HepG2 (cell line): ENCODE measurements around the gene SLC28A3. TPM values are rescaled to one million over a fixed set of nuclear protein-coding genes. Genes with fewer than 3 reads are reported as not detected.

Experiments used
- ATAC-seq: fragments of 200-7000 bp; cut with Tn5 transposase; 3 replicates; pipeline ENCODE4 v1.9.1; 2020; ENCODE audit warnings: mild to moderate bottlenecking, moderate library complexity
- BruUV-seq: library from RNA; stranded (reverse); fragments of 400-500 nt; replicated peaks from 2 replicates; lab custom pipeline; 2021; lab: Mats Ljungman, UMichigan
- CTCF ChIA-PET: fragments of 300-600 bp; formaldehyde crosslinking; extraction: SDS; loops from one replicate; lab custom pipeline; 2021; ENCODE audit warnings: low total read pairs, inconsistent platforms, low intra/inter-chr PET ratio; lab: Yijun Ruan, JAX
- POLR2A ChIA-PET: fragments of 350-600 bp; sonication (Branson Sonifier 250); formaldehyde crosslinking; loops from one replicate; lab custom pipeline; 2020; ENCODE audit warnings: antibody characterized with exemption, inconsistent platforms; lab: Yijun Ruan, JAX
- DNase-seq: peaks from one replicate; pipeline ENCODE4 v3.0.0-alpha.2; 2015; ENCODE audit warnings: low spot score
- FAIRE-seq: peaks from 3 replicates; lab custom pipeline; 2011; peaks lifted over from hg19 to GRCh38; lab: Jason Lieb, UNC
- H2AFZ ChIP-seq: one replicate; pipeline ENCODE4 v1.6.1; 2011; ENCODE audit warnings: low read length, inconsistent platforms
- H3K27ac ChIP-seq: fragments of 300-600 bp; 3 replicates; pipeline ENCODE4 v1.8.0; 2011; ENCODE audit warnings: mixed run types, mild to moderate bottlenecking, mixed read lengths, low read length, inconsistent platforms; ENCODE audit not compliant: insufficient read depth; ENCODE audit errors: extremely low read length
- H3K27me3 ChIP-seq, 2 experiments: fragments of 200-600 bp in 1 of 2; 2 replicates in 1 of 2; 3 replicates in 1 of 2; pipeline versions ENCODE4 v1.6.0 to v1.8.0; 2011; ENCODE audit warnings: low read length in 2 of 2, mild to moderate bottlenecking in 2 of 2, moderate library complexity in 2 of 2, inconsistent platforms in 1 of 2; ENCODE audit not compliant: insufficient read depth in 2 of 2, control insufficient read depth in 1 of 2
- H3K36me3 ChIP-seq, 2 experiments: fragments of 200-600 bp in 1 of 2; replicated peaks in 1 of 2; 2 replicates in 1 of 2; 3 replicates in 1 of 2; pipeline versions ENCODE4 v1.5.1 to v1.8.0; 2011; ENCODE audit warnings: low read length in 2 of 2, inconsistent platforms in 1 of 2; ENCODE audit not compliant: insufficient read depth in 2 of 2, control insufficient read depth in 1 of 2
- H3K4me1 ChIP-seq: 2 replicates; pipeline ENCODE4 v1.5.1; 2012; ENCODE audit warnings: low read length, inconsistent platforms; ENCODE audit not compliant: insufficient read depth
- H3K4me2 ChIP-seq: 2 replicates; pipeline ENCODE4 v1.6.0; 2011; ENCODE audit warnings: low read depth, low read length, inconsistent platforms
- H3K4me3 ChIP-seq, 3 experiments: fragments of 200-600 bp in 1 of 3; sonication (generic), shearing (Covaris generic) in 1 of 3; replicated peaks in 1 of 3; 2 replicates each; pipeline ENCODE4 v1.5.1; 2011 to 2016; ENCODE audit warnings: low read length in 3 of 3, inconsistent platforms in 2 of 3, low read depth in 2 of 3, mild to moderate bottlenecking in 2 of 3, control low read depth in 1 of 3, mixed read lengths in 1 of 3; ENCODE audit not compliant: insufficient read depth in 1 of 3
- H3K79me2 ChIP-seq: one replicate; pipeline ENCODE4 v1.6.1; 2011; ENCODE audit warnings: low read length, inconsistent platforms; ENCODE audit not compliant: insufficient read depth
- H3K9ac ChIP-seq: 2 replicates; pipeline ENCODE4 v1.6.0; 2011; ENCODE audit warnings: mild to moderate bottlenecking, low read depth, low read length, inconsistent platforms; ENCODE audit not compliant: insufficient read depth
- H3K9me3 ChIP-seq: 2 replicates; pipeline ENCODE4 v1.5.1; 2012; ENCODE audit warnings: mild to moderate bottlenecking, low read length
- H4K20me1 ChIP-seq: 2 replicates; pipeline ENCODE4 v1.6.0; 2011; ENCODE audit warnings: inconsistent platforms, mild to moderate bottlenecking, low read length, moderate library complexity; ENCODE audit not compliant: insufficient read depth
- ARHGAP35 ChIP-seq: sonication (generic); formaldehyde crosslinking; IDR thresholded peaks from 2 replicates; pipeline ENCODE4 v1.9.0; 2022; ENCODE audit warnings: mild to moderate bottlenecking, inconsistent platforms, moderate library complexity, missing genetic modification reagents, borderline replicate concordance
- CTCF ChIP-seq: sonication (generic); formaldehyde crosslinking; IDR thresholded peaks from 2 replicates; pipeline ENCODE4 v1.5.0; 2020; ENCODE audit warnings: mild to moderate bottlenecking, missing genetic modification reagents, moderate library complexity
- DMAP1 ChIP-seq: IDR thresholded peaks from 2 replicates; pipeline ENCODE4 v1.6.1; 2016
- KDM5A ChIP-seq: fragments of 200-600 bp; sonication (generic); IDR thresholded peaks from 2 replicates; pipeline ENCODE4 v1.7.0; 2018; ENCODE audit warnings: antibody characterized with exemption, mild to moderate bottlenecking, low read length, borderline replicate concordance
- MYPOP ChIP-seq: sonication (generic); formaldehyde crosslinking; IDR thresholded peaks from 2 replicates; pipeline ENCODE4 v1.8.1; 2023; ENCODE audit warnings: mild to moderate bottlenecking, moderate library complexity, missing genetic modification reagents
- NR2F1 ChIP-seq, 2 experiments: fragments of 450-650 bp in 1 of 2; formaldehyde crosslinking in 1 of 2; IDR thresholded peaks; 2 replicates each; pipeline versions ENCODE4 v1.5.0 to v1.6.1; 2016 to 2020; ENCODE audit warnings: mild to moderate bottlenecking in 1 of 2, missing compliant biosample characterization in 1 of 2, missing genetic modification reagents in 1 of 2, moderate library complexity in 1 of 2
- PHB2 ChIP-seq: fragments of 450-650 bp; IDR thresholded peaks from 2 replicates; pipeline ENCODE4 v1.6.1; 2018; ENCODE audit not compliant: partially characterized antibody
- SP1 ChIP-seq, 2 experiments: fragments of 450-650 bp in 1 of 2; sonication (generic) in 1 of 2; formaldehyde crosslinking in 1 of 2; IDR thresholded peaks; 2 replicates each; pipeline versions ENCODE4 v1.4.0 to v1.6.1; 2016 to 2020; ENCODE audit warnings: missing genetic modification reagents in 1 of 2
- SP5 ChIP-seq: IDR thresholded peaks from 2 replicates; pipeline ENCODE4 v1.6.1; 2016; ENCODE audit warnings: low read depth, borderline replicate concordance
- ZBTB34 ChIP-seq: sonication (generic); formaldehyde crosslinking; IDR thresholded peaks from 2 replicates; pipeline ENCODE4 v1.8.0; 2022; ENCODE audit warnings: mild to moderate bottlenecking, missing genetic modification reagents
- ZBTB7B ChIP-seq: sonication (generic); formaldehyde crosslinking; IDR thresholded peaks from 2 replicates; pipeline ENCODE4 v1.4.0; 2020; ENCODE audit warnings: missing genetic modification reagents
- ZNF776 ChIP-seq: sonication (generic); formaldehyde crosslinking; IDR thresholded peaks from 2 replicates; pipeline ENCODE4 v1.4.0; 2020; ENCODE audit warnings: mild to moderate bottlenecking, missing genetic modification reagents
- ZNF790 ChIP-seq: sonication (generic); formaldehyde crosslinking; IDR thresholded peaks from 2 replicates; pipeline ENCODE4 v1.8.0; 2022; ENCODE audit warnings: missing genetic modification reagents, mild to moderate bottlenecking, borderline replicate concordance
- WGBS: methylation state at CpG from one replicate; pipeline ENCODE4 v1.1.6; 2017; ENCODE audit warnings: low lambda C conversion rate; 5-methylcytosine and 5-hydroxymethylcytosine counted together
- in situ Hi-C: cut with HindIII; loops from 2 replicates; pipeline ENCODE4 v1.10.0; 2017; ENCODE audit warnings: low pct_unique_long_range_greater_than_20kb; ENCODE audit not compliant: extremely low pct_ligation_motif_present
- intact Hi-C: fragments of 100-400 bp; cut with micrococcal nuclease; formaldehyde crosslinking; loops from one replicate; pipeline ENCODE4 v1.10.0; 2022; ENCODE audit not compliant: unreplicated experiment
- polyA plus RNA-seq, 8 experiments: library from polyadenylated mRNA; depleted of rRNA in 3 of 8; stranded (reverse) in 7 of 8; unstranded in 1 of 8; fragments of >200 nt; fragmentation: Illumina TruSeq in 4 of 8; extraction: Trizol in 4 of 8; gene quantifications; 2 replicates each; pipeline versions ENCODE4 v1.2.1 to v1.2.3, GENCODE V29; 2011 to 2016; ENCODE audit warnings: low read depth in 4 of 8, missing spikeins in 1 of 8, mixed read lengths in 1 of 8; ENCODE audit not compliant: insufficient read depth in 1 of 8
- total RNA-seq, 5 experiments: library from RNA; depleted of rRNA; stranded (reverse); fragments of >200 nt; fragmentation: Illumina TruSeq; extraction: Trizol; gene quantifications; 2 replicates each; pipeline ENCODE4 v1.2.3, GENCODE V29; 2016; ENCODE audit warnings: low read depth in 1 of 5

The SLC28A3 gene
- total and polyA plus RNA-seq, 2 of the 13 experiments (the other 11 are each of a cell fraction or from before 2014, with no cell fraction given): not detected

GRCh38 chr9:84251921-84252320 is 88.6 kb downstream of the SLC28A3 start:
- Histone ChIP-seq H2AFZ (no peak overlapping the region), H3K27ac (no peak overlapping the region), H3K9me3 (no peaks in the 10 kb centered on the region), H3K4me3 (no peak overlapping the region), H3K9ac (no peak overlapping the region), H3K27me3 (peaks cover 1 to 31% of the 10 kb centered on the region in 2 experiments; a peak in 4 of 5 replicates), H3K36me3 (no peaks in the 10 kb centered on the region), H3K4me2 (no peak overlapping the region), H4K20me1 (no peaks in the 10 kb centered on the region), H3K79me2 (no peaks in the 10 kb centered on the region), H3K4me1 (no peaks in the 10 kb centered on the region)
- CTCF ChIA-PET: no interaction called here
- intact Hi-C loops (loop anchor here (10.0 kb wide), 1 partner anchor 57 kb away; no protein-coding TSS in a partner anchor), in situ Hi-C loops (no loop called here)
- POLR2A ChIA-PET: no interaction called here
- FAIRE-seq (no peak), ATAC-seq (no peak), DNase-seq (no peak)
- no peak for TF ChIP-seq CTCF (CRISPR knock-in tag)
- no peak for TF ChIP-seq ZNF776 (CRISPR knock-in tag)
- TF ChIP-seq PHB2: no peak
- TF ChIP-seq KDM5A: no peak
- no peak for TF ChIP-seq ZNF790 (CRISPR knock-in tag)
- TF ChIP-seq ARHGAP35 (CRISPR knock-in tag): no peak
- no peak for TF ChIP-seq SP1 (IDR thresholded peaks at IDR 0.05)
- TF ChIP-seq SP1 (CRISPR knock-in tag; IDR thresholded peaks at IDR 0.05): no peak
- TF ChIP-seq ZBTB7B (CRISPR knock-in tag): no peak
- TF ChIP-seq DMAP1 (CRISPR knock-in tag): no peak
- no peak for TF ChIP-seq MYPOP (CRISPR knock-in tag)
- TF ChIP-seq SP5 (CRISPR knock-in tag): no peak
- no peak for TF ChIP-seq NR2F1 (CRISPR knock-in tag; IDR thresholded peaks at IDR 0.05)
- TF ChIP-seq ZBTB34 (CRISPR knock-in tag): no peak
- WGBS: 19% methylated on average over 7 of the region's 7 CpGs
- no TSS peak for BruUV-seq
